A549 (cell line): ENCODE results near the gene TRAF7.

Experiments used
- POLR2AphosphoS2 ChIP-seq: conservative IDR thresholded peaks from 2 replicates; pipeline ENCODE4 v1.6.1; 2012; ENCODE audit warnings: low read length, improper control_type of control experiment, inconsistent platforms
- TF ChIP-seq, protein P1 (sequence below): fragments of >200 bp; sonication (Bioruptor Twin); formaldehyde crosslinking; IDR thresholded peaks from 3 replicates; pipeline ENCODE4 v1.5.1; 2016

DNA sequence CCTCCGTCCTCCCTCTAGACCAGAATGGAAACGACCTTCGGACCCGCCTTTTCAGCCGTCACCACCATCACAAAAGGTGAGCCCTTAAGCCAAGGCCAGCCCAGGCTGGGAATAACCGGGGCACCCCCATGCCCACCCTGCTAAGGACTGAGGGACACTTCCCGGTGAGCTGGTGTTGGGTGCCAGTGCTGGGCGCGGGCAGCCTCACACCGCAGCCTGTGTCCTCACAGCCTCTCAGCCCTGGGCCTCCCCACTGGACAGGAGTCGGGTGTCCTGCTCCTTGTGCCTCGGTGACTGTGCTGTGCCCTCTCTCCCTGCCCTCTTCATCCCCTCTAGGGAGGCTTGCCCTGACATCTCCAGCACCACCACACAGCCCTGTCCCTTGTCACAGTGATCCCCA lies 10.3 kb downstream of the TRAF7 start:
- TF ChIP-seq, protein P1, sequence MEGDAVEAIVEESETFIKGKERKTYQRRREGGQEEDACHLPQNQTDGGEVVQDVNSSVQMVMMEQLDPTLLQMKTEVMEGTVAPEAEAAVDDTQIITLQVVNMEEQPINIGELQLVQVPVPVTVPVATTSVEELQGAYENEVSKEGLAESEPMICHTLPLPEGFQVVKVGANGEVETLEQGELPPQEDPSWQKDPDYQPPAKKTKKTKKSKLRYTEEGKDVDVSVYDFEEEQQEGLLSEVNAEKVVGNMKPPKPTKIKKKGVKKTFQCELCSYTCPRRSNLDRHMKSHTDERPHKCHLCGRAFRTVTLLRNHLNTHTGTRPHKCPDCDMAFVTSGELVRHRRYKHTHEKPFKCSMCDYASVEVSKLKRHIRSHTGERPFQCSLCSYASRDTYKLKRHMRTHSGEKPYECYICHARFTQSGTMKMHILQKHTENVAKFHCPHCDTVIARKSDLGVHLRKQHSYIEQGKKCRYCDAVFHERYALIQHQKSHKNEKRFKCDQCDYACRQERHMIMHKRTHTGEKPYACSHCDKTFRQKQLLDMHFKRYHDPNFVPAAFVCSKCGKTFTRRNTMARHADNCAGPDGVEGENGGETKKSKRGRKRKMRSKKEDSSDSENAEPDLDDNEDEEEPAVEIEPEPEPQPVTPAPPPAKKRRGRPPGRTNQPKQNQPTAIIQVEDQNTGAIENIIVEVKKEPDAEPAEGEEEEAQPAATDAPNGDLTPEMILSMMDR = no peak
- no peak for TF ChIP-seq POLR2AphosphoS2
